HepG2 (cell line): ENCODE data around the gene PLAGL2. TPM values are rescaled to one million over a fixed set of nuclear protein-coding genes. Genes with fewer than 3 reads are reported as not detected.

Experiments
- ATAC-seq: fragments of 200-7000 bp; cut with Tn5 transposase; 3 replicates; pipeline ENCODE4 v1.9.1; 2020; ENCODE audit warnings: mild to moderate bottlenecking, moderate library complexity
- BruUV-seq: library from RNA; stranded (reverse); fragments of 400-500 nt; replicated peaks from 2 replicates; lab custom pipeline; 2021; lab: Mats Ljungman, UMichigan
- CTCF ChIA-PET: fragments of 300-600 bp; formaldehyde crosslinking; extraction: SDS; loops from one replicate; lab custom pipeline; 2021; ENCODE audit warnings: low total read pairs, inconsistent platforms, low intra/inter-chr PET ratio; lab: Yijun Ruan, JAX
- POLR2A ChIA-PET: fragments of 350-600 bp; sonication (Branson Sonifier 250); formaldehyde crosslinking; loops from one replicate; lab custom pipeline; 2020; ENCODE audit warnings: antibody characterized with exemption, inconsistent platforms; lab: Yijun Ruan, JAX
- DNase-seq: peaks from one replicate; pipeline ENCODE4 v3.0.0-alpha.2; 2015; ENCODE audit warnings: low spot score
- FAIRE-seq: peaks from 3 replicates; lab custom pipeline; 2011; peaks lifted over from hg19 to GRCh38; lab: Jason Lieb, UNC
- H2AFZ ChIP-seq: one replicate; pipeline ENCODE4 v1.6.1; 2011; ENCODE audit warnings: low read length, inconsistent platforms
- H3K27ac ChIP-seq: fragments of 300-600 bp; 3 replicates; pipeline ENCODE4 v1.8.0; 2011; ENCODE audit warnings: mixed run types, mild to moderate bottlenecking, mixed read lengths, low read length, inconsistent platforms; ENCODE audit not compliant: insufficient read depth; ENCODE audit errors: extremely low read length
- H3K27me3 ChIP-seq, 2 experiments: fragments of 200-600 bp in 1 of 2; 2 replicates in 1 of 2; 3 replicates in 1 of 2; pipeline versions ENCODE4 v1.6.0 to v1.8.0; 2011; ENCODE audit warnings: low read length in 2 of 2, mild to moderate bottlenecking in 2 of 2, moderate library complexity in 2 of 2, inconsistent platforms in 1 of 2; ENCODE audit not compliant: insufficient read depth in 2 of 2, control insufficient read depth in 1 of 2
- H3K36me3 ChIP-seq, 2 experiments: fragments of 200-600 bp in 1 of 2; replicated peaks in 1 of 2; 2 replicates in 1 of 2; 3 replicates in 1 of 2; pipeline versions ENCODE4 v1.5.1 to v1.8.0; 2011; ENCODE audit warnings: low read length in 2 of 2, inconsistent platforms in 1 of 2; ENCODE audit not compliant: insufficient read depth in 2 of 2, control insufficient read depth in 1 of 2
- H3K4me1 ChIP-seq: 2 replicates; pipeline ENCODE4 v1.5.1; 2012; ENCODE audit warnings: low read length, inconsistent platforms; ENCODE audit not compliant: insufficient read depth
- H3K4me2 ChIP-seq: 2 replicates; pipeline ENCODE4 v1.6.0; 2011; ENCODE audit warnings: low read depth, low read length, inconsistent platforms
- H3K4me3 ChIP-seq, 3 experiments: fragments of 200-600 bp in 1 of 3; sonication (generic), shearing (Covaris generic) in 1 of 3; replicated peaks in 1 of 3; 2 replicates each; pipeline ENCODE4 v1.5.1; 2011 to 2016; ENCODE audit warnings: low read length in 3 of 3, inconsistent platforms in 2 of 3, low read depth in 2 of 3, mild to moderate bottlenecking in 2 of 3, control low read depth in 1 of 3, mixed read lengths in 1 of 3; ENCODE audit not compliant: insufficient read depth in 1 of 3
- H3K79me2 ChIP-seq: one replicate; pipeline ENCODE4 v1.6.1; 2011; ENCODE audit warnings: low read length, inconsistent platforms; ENCODE audit not compliant: insufficient read depth
- H3K9ac ChIP-seq: 2 replicates; pipeline ENCODE4 v1.6.0; 2011; ENCODE audit warnings: mild to moderate bottlenecking, low read depth, low read length, inconsistent platforms; ENCODE audit not compliant: insufficient read depth
- H3K9me3 ChIP-seq: 2 replicates; pipeline ENCODE4 v1.5.1; 2012; ENCODE audit warnings: mild to moderate bottlenecking, low read length
- H4K20me1 ChIP-seq: 2 replicates; pipeline ENCODE4 v1.6.0; 2011; ENCODE audit warnings: inconsistent platforms, mild to moderate bottlenecking, low read length, moderate library complexity; ENCODE audit not compliant: insufficient read depth
- ASH2L ChIP-seq: fragments of 300-600, 200-600 bp; sonication (generic); IDR thresholded peaks from 2 replicates; pipeline ENCODE4 v1.7.0; 2017; ENCODE audit warnings: low read depth, mild to moderate bottlenecking, moderate library complexity, mixed read lengths, low read length; ENCODE audit not compliant: insufficient read length
- KDM5B ChIP-seq: sonication (generic); formaldehyde crosslinking; IDR thresholded peaks from 2 replicates; pipeline ENCODE4 v1.4.0; 2020; ENCODE audit warnings: missing genetic modification reagents, mild to moderate bottlenecking, borderline replicate concordance
- MED8 ChIP-seq: sonication (generic); formaldehyde crosslinking; IDR thresholded peaks from 2 replicates; pipeline ENCODE4 v1.8.1; 2023; ENCODE audit warnings: mild to moderate bottlenecking, missing genetic modification reagents; ENCODE audit not compliant: insufficient replicate concordance
- MXI1 ChIP-seq: IDR thresholded peaks from 3 replicates; pipeline ENCODE4 v1.6.1; 2012; ENCODE audit warnings: low read depth, low read length, inconsistent platforms, borderline replicate concordance
- NCOA2 ChIP-seq: sonication (generic); formaldehyde crosslinking; IDR thresholded peaks from 2 replicates; pipeline ENCODE4 v1.8.0; 2022; ENCODE audit warnings: inconsistent platforms
- NR2F6 ChIP-seq, 2 experiments: IDR thresholded peaks; 2 replicates each; pipeline ENCODE4 v1.6.1; 2016; ENCODE audit warnings: antibody characterized with exemption in 1 of 2, mild to moderate bottlenecking in 1 of 2
- POGZ ChIP-seq: sonication (generic); formaldehyde crosslinking; IDR thresholded peaks from 2 replicates; pipeline ENCODE4 v1.4.0; 2020; ENCODE audit warnings: mild to moderate bottlenecking, missing genetic modification reagents
- SAFB2 ChIP-seq: sonication (generic); formaldehyde crosslinking; IDR thresholded peaks from 2 replicates; pipeline ENCODE4 v1.5.1; 2020; ENCODE audit warnings: missing genetic modification reagents, low read depth, mild to moderate bottlenecking, borderline replicate concordance
- SOX6 ChIP-seq, 2 experiments: fragments of 450-650 bp in 1 of 2; sonication (generic) in 1 of 2; formaldehyde crosslinking in 1 of 2; IDR thresholded peaks; 2 replicates each; pipeline versions ENCODE4 v1.4.0 to v1.6.1; 2017 to 2020; ENCODE audit warnings: antibody characterized with exemption in 1 of 2, mild to moderate bottlenecking in 1 of 2, missing genetic modification reagents in 1 of 2
- STAG1 ChIP-seq: sonication (generic); formaldehyde crosslinking; IDR thresholded peaks from 2 replicates; pipeline ENCODE4 v1.4.0; 2020; ENCODE audit warnings: missing genetic modification reagents
- XRCC5 ChIP-seq: fragments of 200-400 bp; formaldehyde crosslinking; optimal IDR thresholded peaks from 2 replicates; pipeline ENCODE3; 2017; ENCODE audit warnings: mild to moderate bottlenecking, low read length
- ZBTB39 ChIP-seq: sonication (generic); formaldehyde crosslinking; IDR thresholded peaks from 2 replicates; pipeline ENCODE4 v1.5.0; 2020; ENCODE audit warnings: missing genetic modification reagents
- ZFX ChIP-seq: sonication (generic); formaldehyde crosslinking; IDR thresholded peaks from 2 replicates; pipeline ENCODE4 v1.4.0; 2020; ENCODE audit warnings: mild to moderate bottlenecking, low read depth, missing genetic modification reagents, moderate library complexity
- ZMYM3 ChIP-seq: sonication (generic); formaldehyde crosslinking; IDR thresholded peaks from 2 replicates; pipeline ENCODE4 v1.5.1; 2020; ENCODE audit warnings: mild to moderate bottlenecking, missing genetic modification reagents
- ZNF331 ChIP-seq: sonication (generic); formaldehyde crosslinking; IDR thresholded peaks from 2 replicates; pipeline ENCODE4 v1.4.0; 2020; ENCODE audit warnings: missing genetic modification reagents
- ZNF432 ChIP-seq: sonication (generic); formaldehyde crosslinking; IDR thresholded peaks from 2 replicates; pipeline ENCODE4 v1.5.0; 2020; ENCODE audit warnings: missing genetic modification reagents, mild to moderate bottlenecking, borderline replicate concordance
- ZNF572 ChIP-seq: sonication (generic); formaldehyde crosslinking; IDR thresholded peaks from 2 replicates; pipeline ENCODE4 v1.5.1; 2020; ENCODE audit warnings: mild to moderate bottlenecking, missing genetic modification reagents
- ZNF816 ChIP-seq: sonication (generic); formaldehyde crosslinking; IDR thresholded peaks from 2 replicates; pipeline ENCODE4 v1.8.0; 2022; ENCODE audit warnings: missing genetic modification reagents, mild to moderate bottlenecking, borderline replicate concordance
- ZNF879 ChIP-seq: sonication (generic); formaldehyde crosslinking; IDR thresholded peaks from 2 replicates; pipeline ENCODE4 v1.8.1; 2023; ENCODE audit warnings: missing genetic modification reagents
- WGBS: methylation state at CpG from one replicate; pipeline ENCODE4 v1.1.6; 2017; ENCODE audit warnings: low lambda C conversion rate; 5-methylcytosine and 5-hydroxymethylcytosine counted together
- in situ Hi-C: cut with HindIII; loops from 2 replicates; pipeline ENCODE4 v1.10.0; 2017; ENCODE audit warnings: low pct_unique_long_range_greater_than_20kb; ENCODE audit not compliant: extremely low pct_ligation_motif_present
- intact Hi-C: fragments of 100-400 bp; cut with micrococcal nuclease; formaldehyde crosslinking; loops from one replicate; pipeline ENCODE4 v1.10.0; 2022; ENCODE audit not compliant: unreplicated experiment
- polyA plus RNA-seq, 8 experiments: library from polyadenylated mRNA; depleted of rRNA in 3 of 8; stranded (reverse) in 7 of 8; unstranded in 1 of 8; fragments of >200 nt; fragmentation: Illumina TruSeq in 4 of 8; extraction: Trizol in 4 of 8; gene quantifications; 2 replicates each; pipeline versions ENCODE4 v1.2.1 to v1.2.3, GENCODE V29; 2011 to 2016; ENCODE audit warnings: low read depth in 4 of 8, missing spikeins in 1 of 8, mixed read lengths in 1 of 8; ENCODE audit not compliant: insufficient read depth in 1 of 8
- total RNA-seq, 5 experiments: library from RNA; depleted of rRNA; stranded (reverse); fragments of >200 nt; fragmentation: Illumina TruSeq; extraction: Trizol; gene quantifications; 2 replicates each; pipeline ENCODE4 v1.2.3, GENCODE V29; 2016; ENCODE audit warnings: low read depth in 1 of 5
- TF ChIP-seq, protein P1 (sequence below): sonication (generic); formaldehyde crosslinking; IDR thresholded peaks from 2 replicates; pipeline ENCODE4 v1.5.0; 2020; ENCODE audit warnings: mild to moderate bottlenecking, missing genetic modification reagents, moderate library complexity

The PLAGL2 gene
- total and polyA plus RNA-seq, 2 of the 13 experiments (the other 11 are each of a cell fraction or from before 2014, with no cell fraction given), result 15.2 to 15.3 TPM

DNA sequence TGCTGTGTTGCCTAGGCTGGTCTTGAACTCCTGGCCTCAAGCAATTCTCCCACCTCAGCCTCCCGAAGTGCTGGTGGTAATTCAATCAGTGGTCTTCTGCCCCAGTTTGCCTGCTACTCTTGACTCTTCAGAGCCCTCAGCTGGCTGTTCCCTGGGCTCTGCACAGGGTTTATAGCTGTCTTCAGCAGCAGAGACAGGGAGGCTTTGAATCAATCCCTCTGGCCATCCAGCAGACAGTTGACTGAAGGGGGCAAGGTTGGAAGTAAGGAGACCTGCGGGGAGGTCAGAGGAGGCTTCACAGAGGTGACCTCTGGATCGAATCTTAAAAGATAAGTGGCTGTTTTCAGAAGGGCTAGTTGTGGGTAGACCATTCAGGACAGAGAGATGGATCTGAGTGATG, 43.9 kb upstream of the PLAGL2 start:
- 10% methylated on average over 3 of the region's 3 CpGs for WGBS
- FAIRE-seq, result no peak
- POLR2A ChIA-PET, result interaction anchor here (0.7 to 0.8 kb wide), 2 partner anchors 28 to 60 kb away, joined by 3 read pairs; no protein-coding TSS in a partner anchor
- ATAC-seq, result peak; percentile 59
- TF ChIP-seq SOX6 (IDR thresholded peaks at IDR 0.05), result no peak
- TF ChIP-seq SOX6 (CRISPR knock-in tag; IDR thresholded peaks at IDR 0.05), result no peak
- TF ChIP-seq POGZ (CRISPR knock-in tag), result no peak
- TF ChIP-seq SAFB2 (CRISPR knock-in tag), result no peak
- TF ChIP-seq ZNF879 (CRISPR knock-in tag), result no peak
- 0 out of 2 replicates have a peak, but pooled peaks have one; percentile 20 for TF ChIP-seq STAG1 (CRISPR knock-in tag)
- TF ChIP-seq ZFX (CRISPR knock-in tag), result no peak
- no peak for TF ChIP-seq MED8
- TF ChIP-seq NR2F6 (IDR thresholded peaks at IDR 0.05), result peak; percentile 13; the same call in 1 of the 2 replicates
- TF ChIP-seq NR2F6 (CRISPR knock-in tag; IDR thresholded peaks at IDR 0.05), result no peak
- peak; percentile 40; the same call in 1 of the 2 replicates for TF ChIP-seq ZNF331 (CRISPR knock-in tag)
- TF ChIP-seq ZNF816 (CRISPR knock-in tag), result no peak
- TF ChIP-seq NCOA2 (CRISPR knock-in tag), result no peak
- TF ChIP-seq XRCC5, result peak; percentile 22
- no peak for TF ChIP-seq ZBTB39 (CRISPR knock-in tag)
- no peak for TF ChIP-seq MXI1
- TF ChIP-seq, protein P1, sequence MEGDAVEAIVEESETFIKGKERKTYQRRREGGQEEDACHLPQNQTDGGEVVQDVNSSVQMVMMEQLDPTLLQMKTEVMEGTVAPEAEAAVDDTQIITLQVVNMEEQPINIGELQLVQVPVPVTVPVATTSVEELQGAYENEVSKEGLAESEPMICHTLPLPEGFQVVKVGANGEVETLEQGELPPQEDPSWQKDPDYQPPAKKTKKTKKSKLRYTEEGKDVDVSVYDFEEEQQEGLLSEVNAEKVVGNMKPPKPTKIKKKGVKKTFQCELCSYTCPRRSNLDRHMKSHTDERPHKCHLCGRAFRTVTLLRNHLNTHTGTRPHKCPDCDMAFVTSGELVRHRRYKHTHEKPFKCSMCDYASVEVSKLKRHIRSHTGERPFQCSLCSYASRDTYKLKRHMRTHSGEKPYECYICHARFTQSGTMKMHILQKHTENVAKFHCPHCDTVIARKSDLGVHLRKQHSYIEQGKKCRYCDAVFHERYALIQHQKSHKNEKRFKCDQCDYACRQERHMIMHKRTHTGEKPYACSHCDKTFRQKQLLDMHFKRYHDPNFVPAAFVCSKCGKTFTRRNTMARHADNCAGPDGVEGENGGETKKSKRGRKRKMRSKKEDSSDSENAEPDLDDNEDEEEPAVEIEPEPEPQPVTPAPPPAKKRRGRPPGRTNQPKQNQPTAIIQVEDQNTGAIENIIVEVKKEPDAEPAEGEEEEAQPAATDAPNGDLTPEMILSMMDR (CRISPR knock-in tag), result peak; percentile 29; the same call in 1 of the 2 replicates
- 0 out of 2 replicates have a peak, but pooled peaks have one; percentile 18 for TF ChIP-seq ZMYM3 (CRISPR knock-in tag)
- TF ChIP-seq ZNF432 (CRISPR knock-in tag), result no peak
- no peak for TF ChIP-seq KDM5B (CRISPR knock-in tag)
- TF ChIP-seq ASH2L, result no peak
- TF ChIP-seq ZNF572 (CRISPR knock-in tag), result no peak
- TF ChIP-seq, all 625 proteins: peak for 6
- H2AFZ ChIP-seq, result no peak overlapping the region
- H3K4me2 ChIP-seq, result no peak overlapping the region
- BruUV-seq, result no TSS peak
- CTCF ChIA-PET, result no interaction called here
- H3K4me1 ChIP-seq, result peaks cover 46% of the 10 kb centered on the region
- no peaks in the 10 kb centered on the region for H3K27me3 ChIP-seq
- in situ Hi-C loops (no loop called here), intact Hi-C loops (no loop called here)
- no peaks in the 10 kb centered on the region for H3K9me3 ChIP-seq
- no peaks in the 10 kb centered on the region for H3K79me2 ChIP-seq
- H3K27ac ChIP-seq, result no peak overlapping the region
- no peaks in the 10 kb centered on the region for H3K36me3 ChIP-seq
- H3K9ac ChIP-seq, result no peak overlapping the region
- no peak overlapping the region for H3K4me3 ChIP-seq
- no peak for DNase-seq
- H4K20me1 ChIP-seq, result no peaks in the 10 kb centered on the region
